GM23338 (cell line): ENCODE measurements around the gene PCSK6. TPM values are rescaled to one million over a fixed set of nuclear protein-coding genes. Genes with fewer than 3 reads are reported as not detected.
A peak's percentile ranks its signal among the peaks of the same experiment; 100 is the strongest.

Source experiments
- ATAC-seq: fragments of 200-7000 bp; cut with Tn5 transposase; 3 replicates; pipeline ENCODE4 v1.9.1; 2020
- DNase-seq: peaks from one replicate; pipeline ENCODE4 v3.0.0-alpha.2; 2015; ENCODE audit warnings: low spot score
- H2AFZ ChIP-seq: fragments of 200-600 bp; sonication (generic); 2 replicates; pipeline ENCODE4 v1.8.0; 2016; ENCODE audit warnings: antibody characterized with exemption, mild to moderate bottlenecking, moderate library complexity
- H3F3A ChIP-seq: fragments of 200-600 bp; sonication (generic); replicated peaks from 2 replicates; pipeline ENCODE4 v1.8.0; 2017; ENCODE audit warnings: antibody characterized with exemption, mixed run types, low read depth
- H3K27ac ChIP-seq: fragments of 200-600 bp; sonication (generic); 2 replicates; pipeline ENCODE4 v1.6.1; 2016; ENCODE audit warnings: low read depth
- H3K27me3 ChIP-seq: fragments of 200-600 bp; sonication (generic); 2 replicates; pipeline ENCODE4 v1.8.0; 2016; ENCODE audit warnings: mild to moderate bottlenecking, mixed run types, moderate library complexity; ENCODE audit not compliant: insufficient read depth
- H3K36me3 ChIP-seq: fragments of 200-600 bp; sonication (generic); 2 replicates; pipeline ENCODE4 v1.8.0; 2016; ENCODE audit warnings: mild to moderate bottlenecking; ENCODE audit not compliant: insufficient read depth
- H3K4me1 ChIP-seq: fragments of 200-600 bp; sonication (generic); 2 replicates; pipeline ENCODE4 v1.8.0; 2016; ENCODE audit warnings: mild to moderate bottlenecking, moderate library complexity; ENCODE audit not compliant: insufficient read depth
- H3K4me2 ChIP-seq: fragments of 200-600 bp; sonication (generic); 2 replicates; pipeline ENCODE4 v1.7.1; 2017; ENCODE audit warnings: mixed run types
- H3K4me3 ChIP-seq: fragments of 200-600 bp; sonication (generic); 2 replicates; pipeline ENCODE4 v1.6.1; 2016; ENCODE audit warnings: mixed run types
- H3K79me2 ChIP-seq: fragments of 200-600 bp; sonication (generic); replicated peaks from 2 replicates; pipeline ENCODE4 v1.8.0; 2017; ENCODE audit warnings: mild to moderate bottlenecking; ENCODE audit not compliant: insufficient read depth
- H3K9me2 ChIP-seq: fragments of 200-600 bp; sonication (generic); 2 replicates; pipeline ENCODE4 v1.8.0; 2017; ENCODE audit not compliant: insufficient read depth
- H4K20me1 ChIP-seq: fragments of 200-600 bp; sonication (generic); replicated peaks from 2 replicates; pipeline ENCODE4 v1.8.0; 2017; ENCODE audit warnings: mild to moderate bottlenecking; ENCODE audit not compliant: insufficient read depth
- H3K27ac Mint-ChIP-seq: 2 replicates; pipeline ENCODE4 v1.8.0; 2020; ENCODE audit warnings: inconsistent platforms, mild to moderate bottlenecking, moderate library complexity, mixed read lengths
- H3K27me3 Mint-ChIP-seq: 3 replicates; pipeline ENCODE4 v1.8.0; 2022; ENCODE audit warnings: low read depth, mild to moderate bottlenecking, moderate library complexity, mixed read lengths, inconsistent platforms; ENCODE audit not compliant: insufficient read depth, poor library complexity
- H3K36me3 Mint-ChIP-seq: 3 replicates; pipeline ENCODE4 v1.8.0; 2021; ENCODE audit warnings: low read depth, mild to moderate bottlenecking, inconsistent platforms, moderate library complexity, mixed read lengths
- H3K4me1 Mint-ChIP-seq: 3 replicates; pipeline ENCODE4 v1.8.0; 2020; ENCODE audit warnings: mild to moderate bottlenecking, inconsistent platforms, mixed read lengths
- H3K4me3 Mint-ChIP-seq: 3 replicates; pipeline ENCODE4 v1.8.0; 2021; ENCODE audit warnings: moderate library complexity, mild to moderate bottlenecking, inconsistent platforms, mixed read lengths
- H3K9me3 Mint-ChIP-seq: 3 replicates; pipeline ENCODE4 v1.8.0; 2020; ENCODE audit warnings: moderate library complexity, mild to moderate bottlenecking, inconsistent platforms, mixed read lengths
- CREB1 ChIP-seq: fragments of 250-450 bp; sonication (Bioruptor Pico); IDR thresholded peaks from 2 replicates; pipeline ENCODE4 v1.5.0; 2020; ENCODE audit warnings: low read depth, mild to moderate bottlenecking, moderate library complexity
- ETS1 ChIP-seq: IDR thresholded peaks from 2 replicates; pipeline ENCODE4 v1.6.1; 2016; ENCODE audit warnings: antibody characterized with exemption
- EZH2 ChIP-seq: fragments of 200-600 bp; sonication (generic); IDR thresholded peaks from one replicate; pipeline ENCODE4 v1.8.0; 2017; ENCODE audit warnings: antibody characterized with exemption, mild to moderate bottlenecking, low read depth; ENCODE audit not compliant: unreplicated experiment
- EZH2phosphoT487 ChIP-seq: fragments of 200-600 bp; sonication (generic); IDR thresholded peaks from one replicate; pipeline ENCODE4 v1.8.1; 2018; ENCODE audit warnings: antibody characterized with exemption; ENCODE audit not compliant: unreplicated experiment
- JUNB ChIP-seq: IDR thresholded peaks from one replicate; pipeline ENCODE4 v1.6.1; 2016; ENCODE audit warnings: antibody characterized with exemption; ENCODE audit not compliant: unreplicated experiment
- NANOG ChIP-seq: IDR thresholded peaks from 2 replicates; pipeline ENCODE4 v1.6.1; 2016; ENCODE audit warnings: antibody characterized with exemption, borderline replicate concordance
- POLR2AphosphoS5 ChIP-seq: IDR thresholded peaks from 2 replicates; pipeline ENCODE4 v1.6.1; 2016; ENCODE audit warnings: antibody characterized with exemption, low read depth
- REST ChIP-seq: IDR thresholded peaks from one replicate; pipeline ENCODE4 v1.6.1; 2018; ENCODE audit warnings: antibody characterized with exemption; ENCODE audit not compliant: unreplicated experiment
- STAT1 ChIP-seq: IDR thresholded peaks from one replicate; pipeline ENCODE4 v1.6.1; 2016; ENCODE audit warnings: antibody characterized with exemption; ENCODE audit not compliant: unreplicated experiment
- ZNF114 ChIP-seq: fragments of 250-450 bp; sonication (Bioruptor Pico); IDR thresholded peaks from 2 replicates; pipeline ENCODE4 v1.5.0; 2020; ENCODE audit warnings: mild to moderate bottlenecking, moderate library complexity
- ZNF331 ChIP-seq: fragments of 250-450 bp; sonication (Bioruptor Pico); IDR thresholded peaks from 2 replicates; pipeline ENCODE4 v1.5.0; 2020; ENCODE audit warnings: low read depth, mild to moderate bottlenecking, moderate library complexity
- polyA plus RNA-seq: library from polyadenylated mRNA; unstranded; fragments of >200 nt; fragmentation: Nextera tagmentation; extraction: Ambion mirVana; gene quantifications from 2 replicates; pipeline ENCODE4 v1.2.1, GENCODE V29; 2016
- total RNA-seq: library from RNA; depleted of rRNA; stranded (reverse); fragments of >200 nt; shearing (Covaris generic); gene quantifications from 2 replicates; pipeline ENCODE4 v1.2.3, GENCODE V29; 2014
- TF ChIP-seq, protein P1 (sequence below), 2 experiments: fragments of 200-600 bp in 1 of 2; sonication (generic) in 1 of 2; conservative IDR thresholded peaks; 2 replicates each; pipeline versions ENCODE4 v1.5.1 to v1.6.1; 2016 to 2017; ENCODE audit warnings: antibody characterized with exemption in 2 of 2, low read depth in 2 of 2, mild to moderate bottlenecking in 2 of 2, moderate library complexity in 1 of 2

Gene PCSK6
- total and polyA plus RNA-seq, 2 experiments from 2014 or later = 1.7 to 6.7 TPM

DNA sequence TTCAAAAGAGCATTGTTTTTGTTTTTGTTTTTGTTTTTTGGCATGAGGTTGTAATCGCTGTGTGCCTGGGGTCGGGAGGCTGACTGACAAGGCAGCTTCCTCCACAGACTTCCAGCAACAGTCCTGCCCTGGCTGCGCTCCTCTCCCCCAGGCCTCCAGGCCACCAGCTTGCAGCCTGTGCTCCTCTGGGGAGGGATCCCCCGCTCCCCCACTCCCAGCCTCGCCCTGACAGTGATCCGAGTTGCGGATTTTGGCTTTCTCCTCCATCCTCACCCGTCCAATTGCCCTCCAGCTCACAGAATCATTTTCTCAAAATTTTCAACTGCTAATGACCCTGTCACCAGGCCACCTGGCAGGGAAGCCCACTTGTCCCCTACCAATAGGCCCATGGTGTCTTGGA, 36.5 kb upstream of the PCSK6 start:
- H3K4me1 ChIP-seq = no peaks in the 10 kb centered on the region
- Mint-ChIP-seq H3K27me3 (peaks cover 5% of the 10 kb centered on the region), H3K9me3 (no peaks in the 10 kb centered on the region), H3K4me3 (no peak overlapping the region), H3K36me3 (no peaks in the 10 kb centered on the region), H3K27ac (no peak overlapping the region), H3K4me1 (peaks cover 11% of the 10 kb centered on the region; the same call in 2 of the 3 replicates)
- DNase-seq (no peak), ATAC-seq (peak; percentile 21; the same call in 2 of the 3 replicates)
- no peak overlapping the region for H3K4me2 ChIP-seq
- H3K27ac ChIP-seq = no peak overlapping the region
- no peaks in the 10 kb centered on the region for H3K79me2 ChIP-seq
- no peaks in the 10 kb centered on the region for H3K9me2 ChIP-seq
- 0 out of 2 replicates have a peak overlapping the region, but pooled peaks have one; percentile 76 for H2AFZ ChIP-seq
- H3K4me3 ChIP-seq = no peak overlapping the region
- H3F3A ChIP-seq = no peaks in the 10 kb centered on the region
- no peak for TF ChIP-seq JUNB
- no peak for TF ChIP-seq NANOG
- TF ChIP-seq REST = no peak
- TF ChIP-seq, protein P1, sequence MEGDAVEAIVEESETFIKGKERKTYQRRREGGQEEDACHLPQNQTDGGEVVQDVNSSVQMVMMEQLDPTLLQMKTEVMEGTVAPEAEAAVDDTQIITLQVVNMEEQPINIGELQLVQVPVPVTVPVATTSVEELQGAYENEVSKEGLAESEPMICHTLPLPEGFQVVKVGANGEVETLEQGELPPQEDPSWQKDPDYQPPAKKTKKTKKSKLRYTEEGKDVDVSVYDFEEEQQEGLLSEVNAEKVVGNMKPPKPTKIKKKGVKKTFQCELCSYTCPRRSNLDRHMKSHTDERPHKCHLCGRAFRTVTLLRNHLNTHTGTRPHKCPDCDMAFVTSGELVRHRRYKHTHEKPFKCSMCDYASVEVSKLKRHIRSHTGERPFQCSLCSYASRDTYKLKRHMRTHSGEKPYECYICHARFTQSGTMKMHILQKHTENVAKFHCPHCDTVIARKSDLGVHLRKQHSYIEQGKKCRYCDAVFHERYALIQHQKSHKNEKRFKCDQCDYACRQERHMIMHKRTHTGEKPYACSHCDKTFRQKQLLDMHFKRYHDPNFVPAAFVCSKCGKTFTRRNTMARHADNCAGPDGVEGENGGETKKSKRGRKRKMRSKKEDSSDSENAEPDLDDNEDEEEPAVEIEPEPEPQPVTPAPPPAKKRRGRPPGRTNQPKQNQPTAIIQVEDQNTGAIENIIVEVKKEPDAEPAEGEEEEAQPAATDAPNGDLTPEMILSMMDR (conservative IDR thresholded peaks at IDR 0.05; ENCODE audit: low read depth in 2 of 2) = no peak
- no peak for TF ChIP-seq ZNF114 (CRISPR knock-in tag)
- no peak for TF ChIP-seq ETS1
- TF ChIP-seq EZH2phosphoT487 = no peak
- TF ChIP-seq EZH2 = no peak
- no peak for TF ChIP-seq ZNF331 (CRISPR knock-in tag)
- no peak for TF ChIP-seq POLR2AphosphoS5
- no peak for TF ChIP-seq CREB1
- TF ChIP-seq STAT1 = no peak
- H4K20me1 ChIP-seq = no peaks in the 10 kb centered on the region
- H3K27me3 ChIP-seq = no peaks in the 10 kb centered on the region
- H3K36me3 ChIP-seq = no peaks in the 10 kb centered on the region
